Germinal center (tissue), 1 donor: ENCODE results near the gene CDKN1A.

Experiments used
- DNase-seq: peaks from one replicate; pipeline ENCODE4 v3.0.0; 2012; ENCODE audit warnings: mixed read lengths, low spot score

The CDKN1A gene

DNA sequence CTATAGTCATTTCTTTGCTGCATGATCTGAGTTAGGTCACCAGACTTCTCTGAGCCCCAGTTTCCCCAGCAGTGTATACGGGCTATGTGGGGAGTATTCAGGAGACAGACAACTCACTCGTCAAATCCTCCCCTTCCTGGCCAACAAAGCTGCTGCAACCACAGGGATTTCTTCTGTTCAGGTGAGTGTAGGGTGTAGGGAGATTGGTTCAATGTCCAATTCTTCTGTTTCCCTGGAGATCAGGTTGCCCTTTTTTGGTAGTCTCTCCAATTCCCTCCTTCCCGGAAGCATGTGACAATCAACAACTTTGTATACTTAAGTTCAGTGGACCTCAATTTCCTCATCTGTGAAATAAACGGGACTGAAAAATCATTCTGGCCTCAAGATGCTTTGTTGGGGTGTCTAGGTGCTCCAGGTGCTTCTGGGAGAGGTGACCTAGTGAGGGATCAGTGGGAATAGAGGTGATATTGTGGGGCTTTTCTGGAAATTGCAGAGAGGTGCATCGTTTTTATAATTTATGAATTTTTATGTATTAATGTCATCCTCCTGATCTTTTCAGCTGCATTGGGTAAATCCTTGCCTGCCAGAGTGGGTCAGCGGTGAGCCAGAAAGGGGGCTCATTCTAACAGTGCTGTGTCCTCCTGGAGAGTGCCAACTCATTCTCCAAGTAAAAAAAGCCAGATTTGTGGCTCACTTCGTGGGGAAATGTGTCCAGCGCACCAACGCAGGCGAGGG, 594 bp upstream of the CDKN1A start:
- DNase-seq, result no peak

GRCh38 chr6:36679043-36679833, 724 bp downstream of the CDKN1A start:
- no peak for DNase-seq

DNA sequence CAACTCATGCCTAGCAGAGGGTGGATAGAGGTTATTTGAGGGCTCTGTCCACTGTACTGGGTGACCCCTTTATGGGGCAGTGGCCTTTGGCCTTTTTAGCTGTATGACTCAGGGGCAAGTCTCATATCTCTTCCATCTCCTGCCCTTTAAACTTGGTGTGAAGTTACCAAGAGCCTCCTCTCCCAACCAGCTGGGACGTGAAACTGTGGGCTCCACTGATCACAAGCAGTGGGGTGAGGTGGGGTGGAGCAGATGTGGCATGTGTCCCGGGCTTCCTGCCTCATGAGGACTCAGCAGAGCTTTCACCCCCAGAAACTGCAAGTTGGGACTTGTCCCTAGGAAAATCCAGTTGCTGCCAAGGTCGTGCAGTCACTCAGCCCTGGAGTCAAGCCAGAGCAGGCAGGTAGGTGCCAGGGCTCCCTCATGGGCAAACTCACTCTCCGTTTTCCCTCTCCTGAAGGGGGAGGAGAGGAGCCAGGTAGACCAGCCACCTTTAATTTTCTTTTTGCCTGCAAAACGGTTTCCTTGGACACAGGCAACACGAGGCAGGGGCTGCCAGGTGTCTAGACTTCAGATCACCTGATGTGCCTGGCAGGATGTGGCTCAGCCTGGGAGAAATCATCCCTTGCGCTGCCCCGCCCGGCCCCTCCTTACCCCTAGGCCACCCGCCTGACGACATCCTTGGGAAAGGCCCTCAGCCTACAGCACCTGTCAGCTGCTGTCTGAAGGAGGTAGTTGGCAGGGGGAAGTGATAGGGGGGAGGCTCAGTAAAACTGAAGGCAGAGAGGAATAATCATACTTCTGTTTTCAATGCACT, 4.0 kb downstream of the CDKN1A start:
- peak; percentile 72 for DNase-seq

DNA sequence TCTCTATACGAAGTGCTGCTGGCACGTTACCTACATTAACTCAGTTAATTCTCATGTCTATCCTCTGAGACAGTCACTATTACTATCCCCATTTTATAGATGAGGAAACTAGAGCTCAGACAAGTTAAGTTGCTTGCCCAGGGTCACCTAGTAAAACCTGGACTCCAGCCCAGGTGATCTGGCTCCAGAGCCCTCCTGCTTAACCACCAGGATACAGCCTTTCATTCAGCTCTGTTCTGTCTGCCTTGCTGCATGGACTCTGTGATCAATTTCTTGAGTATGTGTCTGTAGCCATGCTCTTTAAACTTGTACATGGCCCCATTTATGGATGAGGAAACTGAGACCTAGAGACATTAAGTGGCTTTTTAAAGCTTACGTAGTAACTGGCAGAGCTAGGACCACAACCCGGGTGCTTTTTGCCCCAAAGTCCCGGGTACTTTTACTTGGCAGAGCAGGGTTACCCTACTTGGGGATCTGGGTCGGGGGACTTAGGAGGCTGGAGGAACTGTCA, 4.7 kb downstream of the CDKN1A start:
- DNase-seq, result no peak

DNA sequence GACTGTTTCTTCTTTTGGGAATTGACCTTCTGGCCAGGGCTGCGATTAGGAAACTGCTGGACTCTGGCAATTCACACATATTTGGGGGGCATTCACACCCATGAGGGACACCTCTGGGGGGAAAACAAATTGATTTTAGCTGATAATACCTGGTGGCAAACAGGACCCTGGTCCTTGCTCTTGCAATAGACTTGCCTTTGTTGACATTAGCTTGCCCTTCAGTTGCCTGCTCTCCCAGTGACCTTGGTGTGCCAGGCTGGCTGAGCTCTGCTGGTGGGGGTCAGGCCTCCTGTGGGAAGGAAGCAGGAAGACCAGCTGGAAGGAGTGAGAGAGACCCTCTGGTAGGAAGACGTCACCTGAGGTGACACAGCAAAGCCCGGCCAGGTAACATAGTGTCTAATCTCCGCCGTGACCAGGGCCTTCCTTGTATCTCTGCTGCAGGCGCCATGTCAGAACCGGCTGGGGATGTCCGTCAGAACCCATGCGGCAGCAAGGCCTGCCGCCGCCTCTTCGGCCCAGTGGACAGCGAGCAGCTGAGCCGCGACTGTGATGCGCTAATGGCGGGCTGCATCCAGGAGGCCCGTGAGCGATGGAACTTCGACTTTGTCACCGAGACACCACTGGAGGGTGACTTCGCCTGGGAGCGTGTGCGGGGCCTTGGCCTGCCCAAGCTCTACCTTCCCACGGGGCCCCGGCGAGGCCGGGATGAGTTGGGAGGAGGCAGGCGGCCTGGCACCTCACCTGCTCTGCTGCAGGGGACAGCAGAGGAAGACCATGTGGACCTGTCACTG, 5.3 kb downstream of the CDKN1A start:
- no peak for DNase-seq

GRCh38 chr6:36684447-36684812, 5.9 kb downstream of the CDKN1A start:
- no peak for DNase-seq

- DNase-seq, result no peak
These were observed 6.8 kb downstream of the CDKN1A start for GRCh38 chr6:36685166-36685924.

DNA sequence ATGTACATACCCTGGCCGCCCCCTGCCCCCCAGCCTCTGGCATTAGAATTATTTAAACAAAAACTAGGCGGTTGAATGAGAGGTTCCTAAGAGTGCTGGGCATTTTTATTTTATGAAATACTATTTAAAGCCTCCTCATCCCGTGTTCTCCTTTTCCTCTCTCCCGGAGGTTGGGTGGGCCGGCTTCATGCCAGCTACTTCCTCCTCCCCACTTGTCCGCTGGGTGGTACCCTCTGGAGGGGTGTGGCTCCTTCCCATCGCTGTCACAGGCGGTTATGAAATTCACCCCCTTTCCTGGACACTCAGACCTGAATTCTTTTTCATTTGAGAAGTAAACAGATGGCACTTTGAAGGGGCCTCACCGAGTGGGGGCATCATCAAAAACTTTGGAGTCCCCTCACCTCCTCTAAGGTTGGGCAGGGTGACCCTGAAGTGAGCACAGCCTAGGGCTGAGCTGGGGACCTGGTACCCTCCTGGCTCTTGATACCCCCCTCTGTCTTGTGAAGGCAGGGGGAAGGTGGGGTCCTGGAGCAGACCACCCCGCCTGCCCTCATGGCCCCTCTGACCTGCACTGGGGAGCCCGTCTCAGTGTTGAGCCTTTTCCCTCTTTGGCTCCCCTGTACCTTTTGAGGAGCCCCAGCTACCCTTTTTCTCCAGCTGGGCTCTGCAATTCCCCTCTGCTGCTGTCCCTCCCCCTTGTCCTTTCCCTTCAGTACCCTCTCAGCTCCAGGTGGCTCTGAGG, 7.6 kb downstream of the CDKN1A start:
- no peak for DNase-seq

DNA sequence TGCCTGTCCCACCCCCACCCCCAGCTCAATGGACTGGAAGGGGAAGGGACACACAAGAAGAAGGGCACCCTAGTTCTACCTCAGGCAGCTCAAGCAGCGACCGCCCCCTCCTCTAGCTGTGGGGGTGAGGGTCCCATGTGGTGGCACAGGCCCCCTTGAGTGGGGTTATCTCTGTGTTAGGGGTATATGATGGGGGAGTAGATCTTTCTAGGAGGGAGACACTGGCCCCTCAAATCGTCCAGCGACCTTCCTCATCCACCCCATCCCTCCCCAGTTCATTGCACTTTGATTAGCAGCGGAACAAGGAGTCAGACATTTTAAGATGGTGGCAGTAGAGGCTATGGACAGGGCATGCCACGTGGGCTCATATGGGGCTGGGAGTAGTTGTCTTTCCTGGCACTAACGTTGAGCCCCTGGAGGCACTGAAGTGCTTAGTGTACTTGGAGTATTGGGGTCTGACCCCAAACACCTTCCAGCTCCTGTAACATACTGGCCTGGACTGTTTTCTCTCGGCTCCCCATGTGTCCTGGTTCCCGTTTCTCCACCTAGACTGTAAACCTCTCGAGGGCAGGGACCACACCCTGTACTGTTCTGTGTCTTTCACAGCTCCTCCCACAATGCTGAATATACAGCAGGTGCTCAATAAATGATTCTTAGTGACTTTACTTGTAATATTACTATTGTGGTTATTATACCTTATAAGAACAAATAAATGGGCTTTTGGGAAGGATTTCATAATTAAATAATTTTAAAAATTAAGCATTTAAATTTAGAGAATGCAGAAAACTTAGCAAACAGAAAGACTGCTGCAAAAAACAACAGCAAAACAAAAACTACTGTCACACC, 8.4 kb downstream of the CDKN1A start:
- DNase-seq, result no peak

- no peak for DNase-seq
These were observed 9.7 kb downstream of the CDKN1A start for GRCh38 chr6:36688063-36688738.

DNA sequence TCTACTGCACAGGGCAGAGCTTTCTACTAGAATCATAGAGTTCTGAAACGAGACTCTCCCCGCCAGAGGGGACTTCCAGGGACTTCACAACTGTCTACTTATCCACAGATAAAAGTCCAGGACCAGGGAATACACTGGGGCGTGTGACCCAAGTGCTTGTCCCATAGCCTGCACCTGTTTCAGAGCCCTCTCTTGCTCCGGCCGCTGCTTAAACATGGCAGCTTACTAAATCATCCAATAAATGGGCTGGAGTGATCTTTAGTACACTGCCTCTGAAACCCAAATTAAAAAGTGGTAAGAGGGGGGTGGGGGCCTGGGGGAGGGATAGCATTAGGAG, 10.2 kb downstream of the CDKN1A start:
- DNase-seq, result no peak

DNA sequence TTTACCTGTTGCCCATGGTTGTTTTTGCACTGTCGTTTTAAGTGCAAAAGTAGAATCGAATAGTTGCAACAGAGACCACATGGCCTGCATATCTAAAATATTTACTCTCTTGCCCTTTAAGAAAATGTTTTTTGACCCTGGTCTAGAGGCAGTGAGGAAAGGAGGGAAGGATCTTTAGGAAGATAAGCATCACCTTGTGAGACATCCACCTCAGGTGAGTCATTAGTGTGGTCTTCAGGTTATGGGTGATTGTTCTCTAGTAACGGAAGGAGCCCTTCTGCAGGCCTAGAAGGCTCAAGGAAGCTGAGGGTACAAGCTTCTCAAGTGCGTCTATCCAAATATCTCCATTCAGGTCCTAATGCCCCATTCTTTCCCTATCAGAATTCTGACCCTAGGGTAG, 12.5 kb downstream of the CDKN1A start:
- no peak for DNase-seq

GRCh38 chr6:36691612-36692011, 13.1 kb downstream of the CDKN1A start:
- DNase-seq, result no peak

- peak; percentile 69 for DNase-seq
These were observed 13.7 kb downstream of the CDKN1A start for GRCh38 chr6:36692220-36692619.

GRCh38 chr6:36692861-36693702, 14.6 kb downstream of the CDKN1A start:
- no peak for DNase-seq

GRCh38 chr6:36694616-36695015, 16.1 kb downstream of the CDKN1A start:
- DNase-seq, result no peak

- DNase-seq, result no peak
These were observed 16.9 kb downstream of the CDKN1A start for GRCh38 chr6:36695414-36695813.

GRCh38 chr6:36697481-36697903, 19.0 kb downstream of the CDKN1A start, which contains the start of gene RAB44:
TSS of gene RAB44 (plus strand) at chr6:36697826. CDS start at chr6:36704236, 6,410 bp downstream.
- no peak for DNase-seq
